Colon (tissue), 2 donors: ENCODE data around the gene TRPC4.

ENCODE experiments used
- FAIRE-seq: peaks from 2 replicates; lab custom pipeline; 2012; peaks lifted over from hg19 to GRCh38; lab: Jason Lieb, UNC
- donor health status: control.
- donor health status: control.

TRPC4 gene

DNA sequence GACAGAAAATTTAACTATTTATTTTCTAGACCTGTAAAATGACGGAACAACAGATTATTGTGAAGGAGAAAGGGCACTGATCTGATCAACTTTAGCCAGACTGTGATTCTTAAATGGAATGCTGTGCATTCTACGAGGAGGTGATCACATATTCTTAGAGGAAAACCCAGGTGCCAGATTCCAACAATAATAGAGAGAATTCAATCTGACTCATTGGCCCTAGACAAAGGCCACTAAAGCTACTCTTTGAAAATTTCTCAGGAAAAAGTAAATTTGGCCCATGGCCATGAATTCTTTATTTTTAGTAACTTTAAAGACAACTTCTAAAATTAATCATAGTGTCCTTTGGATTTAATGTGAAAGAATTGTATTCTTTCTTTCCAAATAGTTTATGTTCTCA, 212.4 kb downstream of the TRPC4 start:
- FAIRE-seq = no peak

DNA sequence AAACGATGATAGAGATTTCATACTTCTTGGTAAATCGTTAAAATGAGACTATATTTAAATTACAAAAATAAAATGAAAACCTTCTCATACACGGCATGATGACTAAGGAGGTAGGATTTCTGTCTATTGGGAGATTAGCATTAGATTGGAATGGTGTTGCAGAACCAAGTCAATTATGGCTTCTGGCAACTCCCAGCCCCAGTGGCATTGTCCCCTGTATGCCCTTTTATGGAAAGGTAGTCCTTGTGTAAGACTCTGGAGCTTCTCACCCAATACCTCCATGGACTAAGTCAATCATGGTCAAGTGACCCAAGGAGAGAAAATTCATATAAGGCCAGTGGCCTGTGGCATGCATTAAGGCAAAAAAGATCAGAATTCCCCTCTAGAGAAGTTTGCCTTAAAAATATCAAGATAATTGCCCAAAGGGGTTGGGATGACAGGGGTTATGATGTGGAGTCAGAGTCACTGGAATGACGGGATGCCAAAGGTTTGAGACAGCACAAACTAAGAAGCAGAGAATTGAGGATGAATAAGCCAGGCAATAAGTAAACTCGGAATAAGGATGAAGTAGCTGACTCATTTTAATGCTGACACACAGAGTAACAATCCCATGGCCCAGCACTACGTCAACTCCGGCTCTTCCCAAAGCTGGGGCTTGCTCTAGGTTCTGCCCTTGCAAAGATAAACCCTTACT, 213.2 kb downstream of the TRPC4 start:
- no peak for FAIRE-seq

DNA sequence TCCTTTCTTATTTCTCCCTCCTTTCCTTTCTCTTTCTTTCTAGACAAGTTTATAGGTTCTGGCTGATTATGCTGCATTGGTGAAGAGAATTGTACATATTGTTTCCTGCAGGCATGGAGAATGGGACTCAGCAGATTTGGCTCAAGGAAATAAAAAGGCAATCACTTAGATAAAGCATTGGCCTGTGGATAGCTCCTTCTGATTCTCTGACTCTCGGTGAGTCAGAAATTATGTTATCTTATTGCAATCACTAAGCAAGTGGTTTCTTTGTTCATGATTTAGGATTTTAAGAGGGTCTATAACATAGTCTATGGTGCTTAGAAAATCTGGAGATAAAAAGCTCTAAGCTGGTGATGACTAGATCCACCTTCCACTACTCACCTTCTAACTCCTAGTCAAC, 217.0 kb downstream of the TRPC4 start:
- FAIRE-seq = no peak

DNA sequence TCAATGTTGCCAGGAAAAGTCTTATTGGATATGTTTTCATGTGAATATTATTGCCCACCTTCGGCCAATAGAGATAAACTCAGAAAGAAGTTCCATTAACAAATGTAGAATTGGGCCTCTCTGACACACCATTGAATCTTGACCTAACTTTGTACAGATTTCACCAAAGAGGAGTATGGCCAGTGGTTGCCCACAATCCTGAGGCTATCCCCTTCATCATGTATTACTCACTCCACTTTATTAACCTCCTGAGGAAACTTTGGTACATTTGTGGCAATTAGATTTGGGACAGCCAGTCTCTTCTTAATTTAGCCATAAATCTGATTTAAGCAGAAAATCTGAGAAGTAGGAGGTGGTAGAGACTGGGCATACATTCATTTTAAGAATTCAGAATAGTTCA, 217.7 kb downstream of the TRPC4 start:
- FAIRE-seq = no peak

- no peak for FAIRE-seq
Observed at GRCh38 chr13:37648609-37649008, 221.0 kb downstream of the TRPC4 start.

DNA sequence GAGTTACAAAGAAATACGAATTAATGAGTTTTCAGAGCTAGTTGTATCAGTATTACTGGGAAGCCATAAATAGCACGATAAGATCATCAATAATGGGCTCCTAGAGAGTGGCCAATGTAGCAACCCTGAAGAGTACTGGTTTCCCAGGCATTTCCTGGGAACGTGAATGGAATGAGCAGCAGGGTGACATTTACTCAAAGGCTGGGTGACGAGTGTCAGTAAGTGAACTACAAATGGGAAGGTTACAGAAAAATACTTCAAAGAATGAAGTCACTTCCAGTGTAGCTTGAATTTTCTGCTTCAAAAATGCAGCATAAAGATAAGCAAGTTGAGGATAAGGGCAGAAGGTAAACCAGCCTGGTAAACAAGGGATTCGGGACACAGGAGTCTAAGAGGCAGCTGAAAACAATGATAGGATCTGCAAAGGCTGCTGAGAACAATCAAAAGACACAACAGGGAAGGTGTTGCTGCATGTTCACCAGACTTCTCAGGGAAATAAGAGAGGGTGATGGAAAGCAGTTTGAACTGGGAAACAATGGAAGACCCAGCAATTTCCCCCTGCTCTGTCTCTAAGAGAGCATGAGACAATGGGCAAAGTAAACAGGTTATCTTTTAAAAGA, 222.4 kb downstream of the TRPC4 start:
- no peak for FAIRE-seq

DNA sequence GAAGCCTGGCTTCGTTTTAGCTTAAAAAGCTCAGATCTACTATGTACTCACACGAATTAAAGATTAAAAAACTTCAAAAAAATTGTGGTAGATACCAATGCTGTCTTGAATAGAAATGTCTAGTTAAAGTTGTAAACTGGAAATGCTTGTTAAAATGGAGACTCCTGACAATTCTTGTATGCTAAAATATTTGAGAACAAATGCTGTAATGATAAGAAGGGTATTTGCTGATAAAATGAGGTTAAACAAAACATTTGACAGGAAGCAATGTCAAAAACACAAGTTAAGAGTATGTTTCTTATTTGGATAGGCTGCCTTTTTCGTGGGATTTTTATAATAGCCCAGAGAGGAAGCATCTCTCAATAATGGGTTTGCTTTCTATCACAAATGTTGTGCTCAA, 223.0 kb downstream of the TRPC4 start:
- no peak for FAIRE-seq

GRCh38 chr13:37645181-37645740, 224.3 kb downstream of the TRPC4 start:
- no peak for FAIRE-seq

GRCh38 chr13:37641391-37641790, 228.2 kb downstream of the TRPC4 start:
- no peak for FAIRE-seq

- no peak for FAIRE-seq
Observed at GRCh38 chr13:37640499-37640898, 229.1 kb downstream of the TRPC4 start.

- no peak for FAIRE-seq
Observed at GRCh38 chr13:37636701-37637100, 232.9 kb downstream of the TRPC4 start.

DNA sequence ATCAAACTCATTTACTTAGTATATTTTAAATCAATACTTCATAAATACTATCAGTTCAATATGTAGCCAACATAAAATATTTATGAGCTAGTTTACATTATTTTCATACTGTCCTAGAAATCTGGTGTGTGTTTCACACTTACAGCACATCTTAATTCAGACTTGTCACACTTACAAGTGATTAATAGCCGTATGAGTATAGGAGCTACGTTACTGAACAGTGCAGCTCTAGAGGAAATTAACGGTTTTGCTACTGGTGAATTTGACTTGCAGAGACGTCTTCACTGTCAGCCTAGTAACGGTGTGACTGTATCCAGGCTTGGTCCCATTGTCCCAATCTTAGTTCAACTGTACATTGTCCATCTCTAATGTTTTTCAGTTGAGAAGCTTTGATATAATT, 237.3 kb downstream of the TRPC4 start:
- FAIRE-seq = no peak

DNA sequence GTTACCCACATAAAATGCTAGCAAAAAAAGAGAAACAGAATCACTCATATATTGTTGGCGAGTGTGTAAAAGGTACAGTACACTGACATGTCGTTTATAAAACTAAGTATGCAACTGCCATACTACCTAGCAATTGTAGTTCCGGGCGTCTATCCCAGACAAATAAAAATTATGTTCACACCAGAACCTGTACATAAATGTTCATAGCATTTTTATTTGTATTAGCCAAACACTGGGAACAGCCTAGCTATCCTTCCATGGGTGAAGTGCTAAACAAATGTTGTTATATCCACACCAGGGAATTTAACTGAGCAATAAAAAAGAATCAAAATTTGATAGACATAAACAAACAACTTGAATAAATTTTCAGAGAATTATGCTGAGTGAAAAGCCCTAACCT, 242.1 kb downstream of the TRPC4 start:
- no peak for FAIRE-seq

DNA sequence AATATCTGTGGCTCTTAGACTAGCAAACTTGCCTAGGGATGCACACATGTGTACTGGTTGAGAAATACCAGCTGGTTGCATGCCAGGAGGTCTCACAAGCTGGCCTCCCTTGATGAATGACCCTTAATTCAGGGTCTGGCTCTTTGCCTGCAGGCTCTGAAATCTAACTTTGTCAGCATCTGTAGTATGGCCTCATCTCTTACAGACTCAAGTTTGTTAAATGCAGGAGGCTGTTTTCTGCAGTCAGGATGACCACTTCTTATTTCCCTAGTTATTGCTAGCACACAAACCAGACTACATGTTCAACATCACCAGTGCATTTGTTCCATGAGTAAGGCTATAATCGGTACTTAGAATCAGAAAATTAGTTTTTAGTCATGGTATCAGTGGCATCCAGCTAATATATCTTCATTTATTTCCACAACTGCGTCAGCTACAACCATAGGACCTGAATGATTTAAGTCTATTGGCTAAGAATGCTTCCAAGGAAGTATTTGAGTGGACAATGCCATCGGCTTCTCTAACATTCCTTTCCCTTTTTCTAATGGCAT, 247.7 kb downstream of the TRPC4 start:
- no peak for FAIRE-seq

DNA sequence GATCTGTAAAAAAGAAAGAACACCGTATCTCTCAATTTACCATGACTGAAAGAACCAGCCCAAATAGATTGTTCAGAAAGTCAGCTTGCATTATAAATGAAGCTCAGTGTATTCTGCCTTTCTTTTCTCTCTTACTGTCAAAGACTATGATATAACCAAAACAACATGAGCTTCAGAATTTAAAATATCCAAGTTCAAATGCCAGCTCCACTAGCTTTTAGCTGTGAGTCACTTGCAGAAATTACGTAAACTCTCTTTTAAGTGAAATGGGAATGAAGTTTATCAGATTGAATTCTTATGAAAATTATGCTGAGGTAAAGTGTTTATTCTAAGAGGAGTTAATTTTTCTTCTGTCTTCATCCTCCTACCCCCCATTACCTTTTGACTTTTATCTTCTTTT, 251.0 kb downstream of the TRPC4 start:
- FAIRE-seq = no peak

- FAIRE-seq = no peak
Observed at GRCh38 chr13:37617173-37617572, 252.4 kb downstream of the TRPC4 start.

DNA sequence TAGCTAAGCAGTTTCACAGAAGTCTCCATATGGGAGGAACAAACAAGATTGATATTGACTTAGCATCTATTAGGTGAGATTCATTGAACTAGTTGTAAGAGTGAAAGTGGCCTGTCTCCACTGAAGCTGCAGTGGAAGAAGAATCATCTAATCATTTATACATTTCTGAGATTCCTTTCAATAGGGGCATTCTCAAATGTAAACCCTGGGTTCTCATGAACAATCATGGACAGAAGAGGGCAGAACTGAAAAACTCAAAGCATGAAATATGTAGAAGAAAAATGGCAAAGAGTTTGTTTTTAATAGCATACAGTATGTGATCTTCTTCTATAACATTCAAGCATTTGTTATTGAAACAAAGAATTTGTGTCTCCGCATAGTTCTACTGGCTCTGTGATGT, 253.4 kb downstream of the TRPC4 start:
- FAIRE-seq = no peak

GRCh38 chr13:37615276-37615675, 254.3 kb downstream of the TRPC4 start:
- FAIRE-seq = no peak

GRCh38 chr13:37613638-37614037, 255.9 kb downstream of the TRPC4 start:
- FAIRE-seq = no peak

- no peak for FAIRE-seq
Observed at GRCh38 chr13:37613236-37613635, 256.3 kb downstream of the TRPC4 start.

- peak; percentile 33 for FAIRE-seq
Observed at GRCh38 chr13:37608750-37609339, 260.7 kb downstream of the TRPC4 start.

DNA sequence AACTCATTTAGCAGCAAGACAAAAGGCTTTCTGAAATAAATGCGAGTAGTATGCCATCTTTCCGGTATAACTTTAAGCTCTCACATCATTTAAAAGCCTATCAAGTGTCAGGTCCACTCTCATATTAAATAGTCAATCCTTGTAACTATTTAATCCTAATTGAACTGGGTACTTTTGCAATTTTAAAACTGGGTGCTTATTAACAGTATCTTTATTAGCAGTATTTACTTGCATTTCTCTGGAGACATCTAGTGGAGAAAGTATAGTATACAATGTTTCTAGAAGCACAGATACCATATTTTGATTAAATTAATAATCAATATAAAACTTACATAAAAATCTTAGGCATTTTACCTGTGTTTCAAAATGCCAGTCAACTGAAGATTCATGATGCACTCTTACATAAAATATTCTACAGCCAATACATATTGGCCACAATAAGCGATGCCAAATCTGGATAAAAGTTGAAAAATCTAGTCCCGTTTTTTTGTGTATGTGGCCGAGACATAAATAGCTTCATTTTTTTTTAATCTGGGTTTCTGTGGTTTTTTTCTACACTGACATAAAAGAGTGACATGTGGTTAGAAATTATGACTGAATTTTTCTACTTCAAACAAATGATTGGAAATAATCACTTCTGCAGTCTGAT, 266.7 kb downstream of the TRPC4 start:
- FAIRE-seq = no peak
